ENCODE measurements around the gene KRTAP2-4.

KRTAP2-4 gene

GRCh38 chr17:41019415-41019814 lies 46.3 kb downstream of the KRTAP2-4 start:
- Histone ChIP-seq H4K20me1 (ENCODE audit: insufficient read depth, low read length) (no peaks in the 10 kb centered on the region), H3K36me3 (replicated peaks; ENCODE audit: low read depth, low read length) (no peaks in the 10 kb centered on the region), H3K4me2 (ENCODE audit: low read length) (no peak overlapping the region), H2AFZ (ENCODE audit: low read depth, low read length) (no peak overlapping the region), H3K4me3 (ENCODE audit: low read length) (no peak overlapping the region), H3K27ac (ENCODE audit: low read length) (no peak overlapping the region), H3K27me3 (ENCODE audit: low read depth, low read length) (peaks cover 22% of the 10 kb centered on the region), H3K9me3 (ENCODE audit: insufficient read depth, low read length) (no peaks in the 10 kb centered on the region), H3K4me1 (ENCODE audit: low read length) (no peaks in the 10 kb centered on the region), H3K79me2 (ENCODE audit: low read length) (no peaks in the 10 kb centered on the region), H3K9ac (ENCODE audit: low read length) (no peak overlapping the region)
- TF ChIP-seq CTCF (IDR thresholded peaks at IDR 0.05; ENCODE audit: low read depth, low read length) (no peak), EZH2phosphoT487 (IDR thresholded peaks at IDR 0.05; ENCODE audit: low read depth) (no peak)

- H4K20me1 ChIP-seq (ENCODE audit: insufficient read depth, low read length), result no peaks in the 10 kb centered on the region
- H3K4me1 ChIP-seq (ENCODE audit: low read length), result no peaks in the 10 kb centered on the region
- H3K27me3 ChIP-seq (ENCODE audit: low read depth, low read length), result peaks cover 22% of the 10 kb centered on the region
- H3K9ac ChIP-seq (ENCODE audit: low read length), result no peak overlapping the region
- TF ChIP-seq CTCF (IDR thresholded peaks at IDR 0.05; ENCODE audit: low read depth, low read length) (no peak), EZH2phosphoT487 (IDR thresholded peaks at IDR 0.05; ENCODE audit: low read depth) (no peak)
- H3K79me2 ChIP-seq (ENCODE audit: low read length), result no peaks in the 10 kb centered on the region
- no peak overlapping the region for H3K4me3 ChIP-seq (ENCODE audit: low read length)
- H3K36me3 ChIP-seq (replicated peaks; ENCODE audit: low read depth, low read length), result no peaks in the 10 kb centered on the region
- no peak overlapping the region for H2AFZ ChIP-seq (ENCODE audit: low read depth, low read length)
- H3K27ac ChIP-seq (ENCODE audit: low read length), result no peak overlapping the region
- H3K4me2 ChIP-seq (ENCODE audit: low read length), result no peak overlapping the region
- no peaks in the 10 kb centered on the region for H3K9me3 ChIP-seq (ENCODE audit: insufficient read depth, low read length)
Observed at GRCh38 chr17:41018541-41018940, 47.1 kb downstream of the KRTAP2-4 start.

GRCh38 chr17:41016578-41017215 lies 49.0 kb downstream of the KRTAP2-4 start:
- Histone ChIP-seq H3K4me3 (ENCODE audit: low read length) (no peak overlapping the region), H3K4me1 (ENCODE audit: low read length) (no peaks in the 10 kb centered on the region), H3K79me2 (ENCODE audit: low read length) (no peaks in the 10 kb centered on the region), H3K36me3 (replicated peaks; ENCODE audit: low read depth, low read length) (no peaks in the 10 kb centered on the region), H4K20me1 (ENCODE audit: insufficient read depth, low read length) (no peaks in the 10 kb centered on the region), H3K27me3 (ENCODE audit: low read depth, low read length) (peaks cover 19% of the 10 kb centered on the region), H3K9ac (ENCODE audit: low read length) (no peak overlapping the region), H2AFZ (ENCODE audit: low read depth, low read length) (no peak overlapping the region), H3K27ac (ENCODE audit: low read length) (no peak overlapping the region), H3K9me3 (ENCODE audit: insufficient read depth, low read length) (no peaks in the 10 kb centered on the region), H3K4me2 (ENCODE audit: low read length) (no peak overlapping the region)
- TF ChIP-seq CTCF (IDR thresholded peaks at IDR 0.05; ENCODE audit: low read depth, low read length) (no peak), EZH2phosphoT487 (IDR thresholded peaks at IDR 0.05; ENCODE audit: low read depth) (no peak)

GRCh38 chr17:41015454-41015853 lies 50.2 kb downstream of the KRTAP2-4 start:
- Histone ChIP-seq H2AFZ (ENCODE audit: low read depth, low read length) (no peak overlapping the region), H3K4me2 (ENCODE audit: low read length) (no peak overlapping the region), H3K36me3 (replicated peaks; ENCODE audit: low read depth, low read length) (no peaks in the 10 kb centered on the region), H3K4me3 (ENCODE audit: low read length) (no peak overlapping the region), H3K9ac (ENCODE audit: low read length) (no peak overlapping the region), H3K27me3 (ENCODE audit: low read depth, low read length) (peaks cover 25% of the 10 kb centered on the region), H3K9me3 (ENCODE audit: insufficient read depth, low read length) (no peaks in the 10 kb centered on the region), H3K79me2 (ENCODE audit: low read length) (no peaks in the 10 kb centered on the region), H3K4me1 (ENCODE audit: low read length) (no peaks in the 10 kb centered on the region), H4K20me1 (ENCODE audit: insufficient read depth, low read length) (no peaks in the 10 kb centered on the region), H3K27ac (ENCODE audit: low read length) (no peak overlapping the region)
- TF ChIP-seq EZH2phosphoT487 (IDR thresholded peaks at IDR 0.05; ENCODE audit: low read depth), result no peak
- TF ChIP-seq CTCF (IDR thresholded peaks at IDR 0.05; ENCODE audit: low read depth, low read length), result no peak

All from OCI-LY3 (cell line).